HCT116 (cell line): ENCODE data around the gene GLYR1. TPM values are rescaled to one million over a fixed set of nuclear protein-coding genes. Genes with fewer than 3 reads are reported as not detected.

Source experiments
- ATAC-seq: fragments of 200-7000 bp; cut with Tn5 transposase; 2 replicates; pipeline ENCODE4 v1.9.1; 2020; ENCODE audit warnings: mild to moderate bottlenecking, moderate library complexity
- BruUV-seq: library from RNA; stranded (reverse); fragments of 400-500 nt; replicated peaks from 2 replicates; lab custom pipeline; 2021; lab: Mats Ljungman, UMichigan
- CTCF ChIA-PET: fragments of 300-600 bp; sonication (Branson Sonifier 250); formaldehyde crosslinking; loops from one replicate; lab custom pipeline; 2021; ENCODE audit warnings: antibody characterized with exemption; lab: Charles Lee
- POLR2A ChIA-PET: fragments of 300-600, 350-600 bp; sonication (Branson Sonifier 250); formaldehyde crosslinking; loops from one replicate; lab custom pipeline; 2021; ENCODE audit warnings: antibody characterized with exemption; lab: Charles Lee
- RAD21 ChIA-PET, 2 experiments: fragments of 300-600 bp; sonication (Branson Sonifier 250); formaldehyde crosslinking; loops; one replicate each; lab custom pipeline; 2023; ENCODE audit warnings: low total read pairs in 2 of 2; ENCODE audit not compliant: uncharacterized antibody in 2 of 2, unreplicated experiment in 2 of 2, low non-redundant PET in 1 of 2; lab: Charles Lee
- DNase-seq: peaks from one replicate; pipeline ENCODE4 v3.0.0-alpha.2; 2010; ENCODE audit warnings: low read depth, low spot score
- H2AFZ ChIP-seq: fragments of 200-600 bp; shearing (Covaris generic), sonication (generic); 2 replicates; pipeline ENCODE4 v1.6.1; 2017; ENCODE audit warnings: low read depth, mixed run types, mixed read lengths, antibody characterized with exemption, low read length; ENCODE audit not compliant: poor library complexity, severe bottlenecking
- H3K27ac ChIP-seq: 2 replicates; pipeline ENCODE4 v1.5.1; 2012; ENCODE audit warnings: low read depth, low read length
- H3K27me3 ChIP-seq: fragments of 200-600 bp; sonication (generic); 2 replicates; pipeline ENCODE4 v1.6.1; 2016; ENCODE audit warnings: mixed run types, low read length, mixed read lengths; ENCODE audit not compliant: insufficient read depth
- H3K36me3 ChIP-seq, 2 experiments: fragments of 200-500 bp in 1 of 2; fragments of 200-600 bp in 1 of 2; sonication (Bioruptor generic) in 1 of 2; sonication (generic) in 1 of 2; 2 replicates each; pipeline versions ENCODE4 v1.5.1 to v1.6.1; 2014 to 2016; ENCODE audit warnings: low read length in 2 of 2, inconsistent platforms in 1 of 2, mixed read lengths in 1 of 2, mixed run types in 1 of 2; ENCODE audit not compliant: insufficient read depth in 2 of 2, control insufficient read depth in 1 of 2
- H3K4me1 ChIP-seq, 2 experiments: fragments of 200-600 bp in 1 of 2; sonication (generic) in 1 of 2; 2 replicates each; pipeline versions ENCODE4 v1.5.1 to v1.6.1; 2012 to 2017; ENCODE audit warnings: low read length in 2 of 2, inconsistent platforms in 1 of 2, mild to moderate bottlenecking in 1 of 2, mixed read lengths in 1 of 2, mixed run types in 1 of 2, moderate library complexity in 1 of 2; ENCODE audit not compliant: insufficient read depth in 2 of 2, control insufficient read depth in 1 of 2
- H3K4me2 ChIP-seq: fragments of 200-600 bp; sonication (generic); 2 replicates; pipeline ENCODE4 v1.6.1; 2017; ENCODE audit warnings: mixed run types, low read length, mixed read lengths
- H3K4me3 ChIP-seq, 2 experiments: fragments of 200-600 bp in 1 of 2; sonication (generic) in 1 of 2; replicated peaks in 1 of 2; 2 replicates each; pipeline ENCODE4 v1.5.1; 2011 to 2016; ENCODE audit warnings: low read length in 2 of 2, control low read depth in 1 of 2, low read depth in 1 of 2, mild to moderate bottlenecking in 1 of 2, mixed read lengths in 1 of 2, mixed run types in 1 of 2
- H3K79me2 ChIP-seq: fragments of 200-600 bp; sonication (generic); 2 replicates; pipeline ENCODE4 v1.6.1; 2017; ENCODE audit warnings: mild to moderate bottlenecking, mixed run types, low read length, moderate library complexity, mixed read lengths; ENCODE audit not compliant: insufficient read depth
- H3K9ac ChIP-seq: fragments of 200-600 bp; sonication (generic); 2 replicates; pipeline ENCODE4 v1.6.1; 2016; ENCODE audit warnings: low read length, mixed read lengths
- H3K9me2 ChIP-seq: fragments of 200-600 bp; sonication (generic), shearing (Covaris generic); 2 replicates; pipeline ENCODE4 v1.6.1; 2017; ENCODE audit warnings: mixed run types, mild to moderate bottlenecking, moderate library complexity; ENCODE audit not compliant: insufficient read depth
- H3K9me3 ChIP-seq, 2 experiments: fragments of 200-500 bp in 1 of 2; fragments of 200-600 bp in 1 of 2; sonication (Bioruptor generic) in 1 of 2; sonication (generic) in 1 of 2; 2 replicates each; pipeline ENCODE4 v1.6.1; 2014 to 2017; ENCODE audit warnings: low read length in 2 of 2, mixed read lengths in 2 of 2, inconsistent platforms in 1 of 2, low read depth in 1 of 2, mild to moderate bottlenecking in 1 of 2, mixed run types in 1 of 2, moderate library complexity in 1 of 2; ENCODE audit not compliant: control insufficient read depth in 1 of 2, insufficient read depth in 1 of 2
- H4K20me1 ChIP-seq: fragments of 200-600 bp; sonication (generic), shearing (Covaris generic); 2 replicates; pipeline ENCODE4 v1.6.1; 2017; ENCODE audit warnings: mixed run types, mild to moderate bottlenecking, moderate library complexity; ENCODE audit not compliant: insufficient read depth
- CBX3 ChIP-seq: IDR thresholded peaks from 2 replicates; pipeline ENCODE4 v1.6.1; 2012; ENCODE audit warnings: low read depth
- CEBPB ChIP-seq: IDR thresholded peaks from 2 replicates; pipeline ENCODE4 v1.6.1; 2012; ENCODE audit warnings: low read depth
- EGR1 ChIP-seq: IDR thresholded peaks from 2 replicates; pipeline ENCODE4 v1.6.1; 2012; ENCODE audit warnings: low read depth
- ELF1 ChIP-seq: IDR thresholded peaks from 2 replicates; pipeline ENCODE4 v1.6.1; 2012; ENCODE audit warnings: low read depth, borderline replicate concordance
- EZH2 ChIP-seq: fragments of 200-600 bp; sonication (generic); IDR thresholded peaks from 2 replicates; pipeline ENCODE4 v1.6.1; 2017; ENCODE audit warnings: antibody characterized with exemption, mixed run types
- EZH2phosphoT487 ChIP-seq: fragments of 200-600 bp; IDR thresholded peaks from 2 replicates; pipeline ENCODE4 v1.6.1; 2018; ENCODE audit warnings: antibody characterized with exemption, borderline replicate concordance
- FOSL1 ChIP-seq: IDR thresholded peaks from 2 replicates; pipeline ENCODE4 v1.6.1; 2012; ENCODE audit warnings: low read depth
- POLR2A ChIP-seq: IDR thresholded peaks from 2 replicates; pipeline ENCODE4 v1.7.0; 2011; ENCODE audit warnings: borderline replicate concordance; ENCODE audit not compliant: insufficient read depth, insufficient read length; ENCODE audit errors: extremely low read depth
- POLR2AphosphoS5 ChIP-seq: IDR thresholded peaks from 2 replicates; pipeline ENCODE4 v1.6.1; 2011; ENCODE audit warnings: mild to moderate bottlenecking, low read depth, low read length, moderate library complexity
- RAD21 ChIP-seq: IDR thresholded peaks from 2 replicates; pipeline ENCODE4 v1.6.1; 2012; ENCODE audit warnings: low read depth, mild to moderate bottlenecking
- SIN3A ChIP-seq: IDR thresholded peaks from 2 replicates; pipeline ENCODE4 v1.6.1; 2012; ENCODE audit warnings: low read depth
- SP1 ChIP-seq: IDR thresholded peaks from 2 replicates; pipeline ENCODE4 v1.6.1; 2012; ENCODE audit warnings: low read depth
- SRF ChIP-seq: IDR thresholded peaks from 2 replicates; pipeline ENCODE4 v1.6.1; 2012; ENCODE audit warnings: low read depth
- TCF7L2 ChIP-seq: IDR thresholded peaks from 2 replicates; pipeline ENCODE4 v1.7.0; 2011; ENCODE audit warnings: borderline replicate concordance, inconsistent platforms; ENCODE audit not compliant: insufficient read depth, insufficient read length; ENCODE audit errors: extremely low read depth
- YY1 ChIP-seq: IDR thresholded peaks from 2 replicates; pipeline ENCODE4 v1.6.1; 2011; ENCODE audit warnings: low read length, low read depth, moderate library complexity, mild to moderate bottlenecking; ENCODE audit not compliant: insufficient replicate concordance; ENCODE audit errors: extremely low read depth
- ZFX ChIP-seq: fragments of 450-650 bp; IDR thresholded peaks from 2 replicates; pipeline ENCODE4 v1.6.1; 2017
- ZNF274 ChIP-seq: fragments of 200-500 bp; sonication (Bioruptor generic); IDR thresholded peaks from 2 replicates; pipeline ENCODE4 v1.6.1; 2014; ENCODE audit warnings: mild to moderate bottlenecking, low read depth, low read length, inconsistent platforms
- intact Hi-C: fragments of 100-400 bp; cut with micrococcal nuclease; formaldehyde crosslinking; loops from 2 replicates; pipeline ENCODE4 v1.10.0; 2022
- total RNA-seq: library from RNA; stranded (reverse); gene quantifications from one replicate; pipeline ENCODE4 v1.2.1, GENCODE V29; 2021; ENCODE audit not compliant: unreplicated experiment
- TF ChIP-seq, protein P1 (sequence below): IDR thresholded peaks from 2 replicates; pipeline ENCODE4 v1.6.1; 2012
- TF ChIP-seq, protein P2 (sequence below), 3 experiments: fragments of 200-600 bp in 1 of 3; sonication (generic) in 1 of 3; IDR thresholded peaks in 2 of 3; conservative IDR thresholded peaks in 1 of 3; 2 replicates each; pipeline ENCODE4 v1.5.1; 2012 to 2017; ENCODE audit warnings: low read depth in 2 of 3, low read length in 2 of 3, antibody characterized with exemption in 1 of 3, borderline replicate concordance in 1 of 3, control low read depth in 1 of 3, mild to moderate bottlenecking in 1 of 3, mixed read lengths in 1 of 3, mixed run types in 1 of 3, moderate library complexity in 1 of 3; ENCODE audit not compliant: insufficient read depth in 1 of 3

GLYR1 gene
- total RNA-seq, 1 experiment from 2014 or later: 50.0 TPM

DNA sequence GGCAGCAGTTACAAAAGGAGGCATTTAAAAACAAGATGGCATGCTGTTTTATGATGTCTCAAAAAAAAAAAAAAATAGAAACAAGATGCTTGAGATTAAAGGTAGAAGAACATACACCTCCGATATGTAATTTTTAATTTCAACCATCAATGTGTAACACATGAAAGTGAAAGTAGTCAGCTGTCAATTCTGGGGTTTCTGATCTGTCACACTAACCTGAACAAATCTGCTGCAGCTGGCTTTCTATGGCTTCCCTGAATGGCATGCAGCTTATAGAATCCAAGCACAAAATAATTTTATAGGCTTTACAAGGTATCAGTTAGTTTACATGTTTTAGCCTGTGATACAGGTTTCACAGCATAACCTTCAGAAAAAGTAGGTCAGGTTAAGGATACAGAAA, 13.5 kb downstream of the GLYR1 start:
- ATAC-seq (no peak), DNase-seq (no peak)
- no TSS peak for BruUV-seq
- ChIA-PET POLR2A (no interaction called here), CTCF (no interaction called here), RAD21 (no interaction called here)
- no peak for TF ChIP-seq FOSL1
- no peak for TF ChIP-seq RAD21
- TF ChIP-seq POLR2AphosphoS5: no peak
- no peaks in the 10 kb centered on the region for H3K27me3 ChIP-seq
- H3K9me2 ChIP-seq: no peaks in the 10 kb centered on the region
- H3K36me3 ChIP-seq: peaks cover 52 to 55% of the 10 kb centered on the region in 2 experiments
- no peaks in the 10 kb centered on the region for H3K9me3 ChIP-seq
- H3K9ac ChIP-seq: no peak overlapping the region
- H4K20me1 ChIP-seq: no peaks in the 10 kb centered on the region
- intact Hi-C loops: no loop called here
- no peak overlapping the region for H3K4me2 ChIP-seq
- H3K4me3 ChIP-seq: no peak overlapping the region
- no peak overlapping the region for H3K27ac ChIP-seq
- H3K79me2 ChIP-seq: peaks cover 22% of the 10 kb centered on the region
- no peak overlapping the region for H2AFZ ChIP-seq
- H3K4me1 ChIP-seq: no peaks in the 10 kb centered on the region

DNA sequence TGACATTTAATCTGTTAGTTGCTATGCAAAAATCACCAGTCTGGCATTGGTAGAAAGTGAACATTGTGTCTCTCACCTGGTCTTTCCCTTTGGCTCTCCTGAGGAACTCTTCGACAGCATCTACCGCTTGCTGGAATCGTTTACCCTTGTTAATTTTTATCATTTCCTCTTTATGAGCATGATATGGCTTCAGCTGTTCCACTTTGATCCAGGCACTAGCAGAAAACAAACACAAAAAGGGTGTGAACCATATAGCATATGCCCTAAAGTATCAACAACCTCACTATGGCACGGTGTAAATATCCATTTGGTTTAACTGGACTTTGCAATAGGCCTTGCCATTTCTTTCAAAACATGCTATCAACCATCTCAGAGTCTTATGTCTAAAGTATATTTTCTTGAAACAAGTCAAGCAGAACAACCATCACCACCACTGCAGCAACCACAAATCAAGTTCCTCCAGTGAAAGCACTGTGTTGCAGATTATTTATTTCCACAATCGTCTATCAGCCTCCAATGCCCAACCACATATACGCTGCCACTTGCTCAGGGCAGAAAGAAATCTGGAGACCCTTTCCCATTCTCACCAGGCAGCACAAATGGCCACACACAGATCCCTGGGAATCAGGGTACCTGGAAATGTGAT, 14.3 kb downstream of the GLYR1 start:
- H3K27ac ChIP-seq: no peak overlapping the region
- peaks cover 22% of the 10 kb centered on the region for H3K79me2 ChIP-seq
- CTCF ChIA-PET: no interaction called here
- intact Hi-C loops: no loop called here
- no peak overlapping the region for H2AFZ ChIP-seq
- BruUV-seq: no TSS peak
- H3K4me3 ChIP-seq: no peak overlapping the region
- RAD21 ChIA-PET: no interaction called here
- no peaks in the 10 kb centered on the region for H3K9me2 ChIP-seq
- H3K9me3 ChIP-seq: no peaks in the 10 kb centered on the region
- ATAC-seq (no peak), DNase-seq (no peak)
- no peaks in the 10 kb centered on the region for H3K4me1 ChIP-seq
- H4K20me1 ChIP-seq: no peaks in the 10 kb centered on the region
- H3K27me3 ChIP-seq: no peaks in the 10 kb centered on the region
- H3K9ac ChIP-seq: no peak overlapping the region
- no peak overlapping the region for H3K4me2 ChIP-seq
- POLR2A ChIA-PET: no interaction called here
- peaks cover 53 to 57% of the 10 kb centered on the region in 2 experiments for H3K36me3 ChIP-seq
- no peak for TF ChIP-seq TCF7L2
- no peak for TF ChIP-seq RAD21
- no peak for TF ChIP-seq ZNF274
- TF ChIP-seq CBX3: no peak
- no peak for TF ChIP-seq POLR2A
- no peak for TF ChIP-seq SP1
- no peak for TF ChIP-seq EGR1
- TF ChIP-seq SRF: no peak
- no peak for TF ChIP-seq EZH2phosphoT487
- TF ChIP-seq YY1: no peak
- TF ChIP-seq, protein P1, sequence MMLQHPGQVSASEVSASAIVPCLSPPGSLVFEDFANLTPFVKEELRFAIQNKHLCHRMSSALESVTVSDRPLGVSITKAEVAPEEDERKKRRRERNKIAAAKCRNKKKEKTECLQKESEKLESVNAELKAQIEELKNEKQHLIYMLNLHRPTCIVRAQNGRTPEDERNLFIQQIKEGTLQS: no peak
- TF ChIP-seq SIN3A: no peak
- no peak for TF ChIP-seq POLR2AphosphoS5
- TF ChIP-seq FOSL1: no peak
- no peak for TF ChIP-seq CEBPB
- TF ChIP-seq, protein P2, sequence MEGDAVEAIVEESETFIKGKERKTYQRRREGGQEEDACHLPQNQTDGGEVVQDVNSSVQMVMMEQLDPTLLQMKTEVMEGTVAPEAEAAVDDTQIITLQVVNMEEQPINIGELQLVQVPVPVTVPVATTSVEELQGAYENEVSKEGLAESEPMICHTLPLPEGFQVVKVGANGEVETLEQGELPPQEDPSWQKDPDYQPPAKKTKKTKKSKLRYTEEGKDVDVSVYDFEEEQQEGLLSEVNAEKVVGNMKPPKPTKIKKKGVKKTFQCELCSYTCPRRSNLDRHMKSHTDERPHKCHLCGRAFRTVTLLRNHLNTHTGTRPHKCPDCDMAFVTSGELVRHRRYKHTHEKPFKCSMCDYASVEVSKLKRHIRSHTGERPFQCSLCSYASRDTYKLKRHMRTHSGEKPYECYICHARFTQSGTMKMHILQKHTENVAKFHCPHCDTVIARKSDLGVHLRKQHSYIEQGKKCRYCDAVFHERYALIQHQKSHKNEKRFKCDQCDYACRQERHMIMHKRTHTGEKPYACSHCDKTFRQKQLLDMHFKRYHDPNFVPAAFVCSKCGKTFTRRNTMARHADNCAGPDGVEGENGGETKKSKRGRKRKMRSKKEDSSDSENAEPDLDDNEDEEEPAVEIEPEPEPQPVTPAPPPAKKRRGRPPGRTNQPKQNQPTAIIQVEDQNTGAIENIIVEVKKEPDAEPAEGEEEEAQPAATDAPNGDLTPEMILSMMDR (IDR thresholded peaks at IDR 0.05 in 2 of 3, conservative IDR thresholded peaks at IDR 0.05 in 1 of 3; ENCODE audit: borderline replicate concordance in 1 of 3, insufficient read depth in 1 of 3, low read depth in 2 of 3, low read length in 2 of 3): no peak
- no peak for TF ChIP-seq EZH2
- no peak for TF ChIP-seq ELF1
- TF ChIP-seq ZFX: no peak
